ENCODE measurements around the gene RBPJ.
"Not testable (repeated sequence)": the region's sequence is repeated elsewhere in the genome, so short reads cannot be mapped to it uniquely, and the experiment has no call there.

Gene RBPJ

GRCh38 chr4:26342328-26343037 is 21.7 kb downstream of the RBPJ start:
- DNase-seq (ENCODE audit: low spot score): no peak

GRCh38 chr4:26343038-26343398 is 22.2 kb downstream of the RBPJ start:
- no peak for DNase-seq (ENCODE audit: low spot score)

GRCh38 chr4:26344901-26345564 is 24.2 kb downstream of the RBPJ start:
- no peak for DNase-seq (ENCODE audit: low spot score)

GRCh38 chr4:26345565-26345938 is 24.7 kb downstream of the RBPJ start:
- no peak for DNase-seq (ENCODE audit: low spot score)

- peak; percentile 33 for DNase-seq (ENCODE audit: low spot score)
Observed at GRCh38 chr4:26346203-26346620, 25.4 kb downstream of the RBPJ start.

GRCh38 chr4:26349496-26349895 is 28.7 kb downstream of the RBPJ start:
- no peak for DNase-seq (ENCODE audit: low spot score)

- no peak for DNase-seq (ENCODE audit: low spot score)
Observed at GRCh38 chr4:26351685-26352084, 30.9 kb downstream of the RBPJ start.

GRCh38 chr4:26354491-26354890 is 33.7 kb downstream of the RBPJ start:
- DNase-seq (ENCODE audit: low spot score): no peak

- no peak for DNase-seq (ENCODE audit: low spot score)
Observed at GRCh38 chr4:26355392-26356052, 34.7 kb downstream of the RBPJ start.

GRCh38 chr4:26356081-26356501 is 35.3 kb downstream of the RBPJ start:
- no peak for DNase-seq (ENCODE audit: low spot score)

- not testable (repeated sequence) for DNase-seq (ENCODE audit: low spot score)
Observed at GRCh38 chr4:26359521-26359920, 38.7 kb downstream of the RBPJ start.

- no peak for DNase-seq (ENCODE audit: low spot score)
Observed at GRCh38 chr4:26360273-26360672, 39.5 kb downstream of the RBPJ start.

GRCh38 chr4:26360864-26361263 is 40.0 kb downstream of the RBPJ start:
- no peak for DNase-seq (ENCODE audit: low spot score)

GRCh38 chr4:26361297-26361696 is 40.5 kb downstream of the RBPJ start:
- no peak for DNase-seq (ENCODE audit: low spot score)

- DNase-seq (ENCODE audit: low spot score): no peak
Observed at GRCh38 chr4:26362745-26363439, 42.1 kb downstream of the RBPJ start.

- DNase-seq (ENCODE audit: low spot score): no peak
Observed at GRCh38 chr4:26365537-26366150, 44.8 kb downstream of the RBPJ start.

GRCh38 chr4:26367811-26368210 is 47.0 kb downstream of the RBPJ start:
- no peak for DNase-seq (ENCODE audit: low spot score)

- no peak for DNase-seq (ENCODE audit: low spot score)
Observed at GRCh38 chr4:26368685-26369084, 47.9 kb downstream of the RBPJ start.

GRCh38 chr4:26369132-26369531 is 48.3 kb downstream of the RBPJ start:
- no peak for DNase-seq (ENCODE audit: low spot score)

- DNase-seq (ENCODE audit: low spot score): no peak
Observed at GRCh38 chr4:26369581-26369980, 48.8 kb downstream of the RBPJ start.

- DNase-seq (ENCODE audit: low spot score): no peak
Observed at GRCh38 chr4:26372076-26372475, 51.3 kb downstream of the RBPJ start.

- no peak for DNase-seq (ENCODE audit: low spot score)
Observed at GRCh38 chr4:26372525-26373172, 51.8 kb downstream of the RBPJ start.
